Hematopoietic multipotent progenitor cell treated with erythropoietin and hydrocortisone succinate and interleukin-3 and kit ligand, for 6 days (in vitro differentiated cells): Measurements from ENCODE around the gene LRRC63.

Source experiments
- DNase-seq: peaks from one replicate; pipeline ENCODE4 v3.0.0-alpha.2; 2015

The LRRC63 gene

GRCh38 chr13:46274094-46274698 lies 62.5 kb downstream of the LRRC63 start:
- DNase-seq = no peak

- peak; percentile 65 for DNase-seq
Observed at GRCh38 chr13:46278474-46278873, 66.7 kb downstream of the LRRC63 start.

- no peak for DNase-seq
Observed at GRCh38 chr13:46281779-46282178, 70.1 kb downstream of the LRRC63 start.

- DNase-seq = peak; percentile 37
Observed at GRCh38 chr13:46283912-46284824, 72.4 kb downstream of the LRRC63 start.

GRCh38 chr13:46286972-46287371 lies 75.2 kb downstream of the LRRC63 start:
- no peak for DNase-seq

GRCh38 chr13:46288570-46289259 lies 77.0 kb downstream of the LRRC63 start:
- peak; percentile 90 for DNase-seq

- no peak for DNase-seq
Observed at GRCh38 chr13:46289260-46289955, 77.7 kb downstream of the LRRC63 start.

GRCh38 chr13:46290434-46290833 lies 78.7 kb downstream of the LRRC63 start:
- no peak for DNase-seq

- DNase-seq = no peak
Observed at GRCh38 chr13:46293436-46293835, 81.7 kb downstream of the LRRC63 start.

- DNase-seq = peak; percentile 83
Observed at GRCh38 chr13:46295491-46296114, 83.9 kb downstream of the LRRC63 start.

GRCh38 chr13:46296115-46296822 lies 84.5 kb downstream of the LRRC63 start:
- DNase-seq = peak; percentile 69

- DNase-seq = no peak
Observed at GRCh38 chr13:46296921-46297320, 85.2 kb downstream of the LRRC63 start.

- peak; percentile 37 for DNase-seq
Observed at GRCh38 chr13:46297361-46297811, 85.7 kb downstream of the LRRC63 start.

GRCh38 chr13:46303742-46304385 lies 92.1 kb downstream of the LRRC63 start:
- DNase-seq = peak; percentile 49

- DNase-seq = no peak
Observed at GRCh38 chr13:46304546-46304945, 92.8 kb downstream of the LRRC63 start.

GRCh38 chr13:46307554-46307953 lies 95.8 kb downstream of the LRRC63 start:
- DNase-seq = no peak

GRCh38 chr13:46310066-46310465 lies 98.3 kb downstream of the LRRC63 start:
- DNase-seq = no peak

- DNase-seq = no peak
Observed at GRCh38 chr13:46311217-46311616, 99.5 kb downstream of the LRRC63 start.

- no peak for DNase-seq
Observed at GRCh38 chr13:46313024-46313423, 101.3 kb downstream of the LRRC63 start.

- DNase-seq = peak; percentile 41
Observed at GRCh38 chr13:46313432-46314257, 101.9 kb downstream of the LRRC63 start.
